GM23338 (cell line): ENCODE data around the gene ELAVL2. TPM values are rescaled to one million over a fixed set of nuclear protein-coding genes. Genes with fewer than 3 reads are reported as not detected.

Experiments used
- ATAC-seq: fragments of 200-7000 bp; cut with Tn5 transposase; 3 replicates; pipeline ENCODE4 v1.9.1; 2020
- DNase-seq: peaks from one replicate; pipeline ENCODE4 v3.0.0-alpha.2; 2015; ENCODE audit warnings: low spot score
- H2AFZ ChIP-seq: fragments of 200-600 bp; sonication (generic); 2 replicates; pipeline ENCODE4 v1.8.0; 2016; ENCODE audit warnings: antibody characterized with exemption, mild to moderate bottlenecking, moderate library complexity
- H3F3A ChIP-seq: fragments of 200-600 bp; sonication (generic); replicated peaks from 2 replicates; pipeline ENCODE4 v1.8.0; 2017; ENCODE audit warnings: antibody characterized with exemption, mixed run types, low read depth
- H3K27ac ChIP-seq: fragments of 200-600 bp; sonication (generic); 2 replicates; pipeline ENCODE4 v1.6.1; 2016; ENCODE audit warnings: low read depth
- H3K27me3 ChIP-seq: fragments of 200-600 bp; sonication (generic); 2 replicates; pipeline ENCODE4 v1.8.0; 2016; ENCODE audit warnings: mild to moderate bottlenecking, mixed run types, moderate library complexity; ENCODE audit not compliant: insufficient read depth
- H3K36me3 ChIP-seq: fragments of 200-600 bp; sonication (generic); 2 replicates; pipeline ENCODE4 v1.8.0; 2016; ENCODE audit warnings: mild to moderate bottlenecking; ENCODE audit not compliant: insufficient read depth
- H3K4me1 ChIP-seq: fragments of 200-600 bp; sonication (generic); 2 replicates; pipeline ENCODE4 v1.8.0; 2016; ENCODE audit warnings: mild to moderate bottlenecking, moderate library complexity; ENCODE audit not compliant: insufficient read depth
- H3K4me2 ChIP-seq: fragments of 200-600 bp; sonication (generic); 2 replicates; pipeline ENCODE4 v1.7.1; 2017; ENCODE audit warnings: mixed run types
- H3K4me3 ChIP-seq: fragments of 200-600 bp; sonication (generic); 2 replicates; pipeline ENCODE4 v1.6.1; 2016; ENCODE audit warnings: mixed run types
- H3K79me2 ChIP-seq: fragments of 200-600 bp; sonication (generic); replicated peaks from 2 replicates; pipeline ENCODE4 v1.8.0; 2017; ENCODE audit warnings: mild to moderate bottlenecking; ENCODE audit not compliant: insufficient read depth
- H3K9me2 ChIP-seq: fragments of 200-600 bp; sonication (generic); 2 replicates; pipeline ENCODE4 v1.8.0; 2017; ENCODE audit not compliant: insufficient read depth
- H4K20me1 ChIP-seq: fragments of 200-600 bp; sonication (generic); replicated peaks from 2 replicates; pipeline ENCODE4 v1.8.0; 2017; ENCODE audit warnings: mild to moderate bottlenecking; ENCODE audit not compliant: insufficient read depth
- H3K27ac Mint-ChIP-seq: 2 replicates; pipeline ENCODE4 v1.8.0; 2020; ENCODE audit warnings: inconsistent platforms, mild to moderate bottlenecking, moderate library complexity, mixed read lengths
- H3K27me3 Mint-ChIP-seq: 3 replicates; pipeline ENCODE4 v1.8.0; 2022; ENCODE audit warnings: low read depth, mild to moderate bottlenecking, moderate library complexity, mixed read lengths, inconsistent platforms; ENCODE audit not compliant: insufficient read depth, poor library complexity
- H3K36me3 Mint-ChIP-seq: 3 replicates; pipeline ENCODE4 v1.8.0; 2021; ENCODE audit warnings: low read depth, mild to moderate bottlenecking, inconsistent platforms, moderate library complexity, mixed read lengths
- H3K4me1 Mint-ChIP-seq: 3 replicates; pipeline ENCODE4 v1.8.0; 2020; ENCODE audit warnings: mild to moderate bottlenecking, inconsistent platforms, mixed read lengths
- H3K4me3 Mint-ChIP-seq: 3 replicates; pipeline ENCODE4 v1.8.0; 2021; ENCODE audit warnings: moderate library complexity, mild to moderate bottlenecking, inconsistent platforms, mixed read lengths
- H3K9me3 Mint-ChIP-seq: 3 replicates; pipeline ENCODE4 v1.8.0; 2020; ENCODE audit warnings: moderate library complexity, mild to moderate bottlenecking, inconsistent platforms, mixed read lengths
- EZH2phosphoT487 ChIP-seq: fragments of 200-600 bp; sonication (generic); IDR thresholded peaks from one replicate; pipeline ENCODE4 v1.8.1; 2018; ENCODE audit warnings: antibody characterized with exemption; ENCODE audit not compliant: unreplicated experiment
- STAT1 ChIP-seq: IDR thresholded peaks from one replicate; pipeline ENCODE4 v1.6.1; 2016; ENCODE audit warnings: antibody characterized with exemption; ENCODE audit not compliant: unreplicated experiment
- polyA plus RNA-seq: library from polyadenylated mRNA; unstranded; fragments of >200 nt; fragmentation: Nextera tagmentation; extraction: Ambion mirVana; gene quantifications from 2 replicates; pipeline ENCODE4 v1.2.1, GENCODE V29; 2016
- total RNA-seq: library from RNA; depleted of rRNA; stranded (reverse); fragments of >200 nt; shearing (Covaris generic); gene quantifications from 2 replicates; pipeline ENCODE4 v1.2.3, GENCODE V29; 2014
- TF ChIP-seq, protein P1 (sequence below): fragments of 250-450 bp; sonication (Bioruptor Pico); IDR thresholded peaks from 2 replicates; pipeline ENCODE4 v1.5.0; 2020; ENCODE audit warnings: mild to moderate bottlenecking, moderate library complexity

The ELAVL2 gene
- total and polyA plus RNA-seq, 2 experiments from 2014 or later, result 18.6 to 42.4 TPM

DNA sequence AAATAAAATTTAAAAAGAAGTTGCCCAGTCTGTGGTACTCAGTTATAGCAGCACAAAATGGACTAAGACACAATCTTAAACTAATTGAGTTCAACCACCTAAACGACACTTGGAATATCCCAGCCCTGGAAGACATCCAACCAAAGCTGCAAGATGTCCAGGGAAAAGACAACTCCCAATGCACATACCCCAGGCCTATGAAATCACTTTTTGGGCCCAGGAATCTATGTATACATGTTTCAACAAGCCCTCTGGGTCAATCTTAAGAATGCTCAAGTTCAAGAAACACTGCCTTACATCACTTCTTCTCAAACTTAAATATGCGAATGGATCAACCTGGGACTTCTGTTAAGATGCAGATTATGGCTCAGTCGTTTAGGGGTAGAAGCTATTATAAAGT is 148.6 kb downstream of the ELAVL2 start (continued):
- TF ChIP-seq, protein P1, sequence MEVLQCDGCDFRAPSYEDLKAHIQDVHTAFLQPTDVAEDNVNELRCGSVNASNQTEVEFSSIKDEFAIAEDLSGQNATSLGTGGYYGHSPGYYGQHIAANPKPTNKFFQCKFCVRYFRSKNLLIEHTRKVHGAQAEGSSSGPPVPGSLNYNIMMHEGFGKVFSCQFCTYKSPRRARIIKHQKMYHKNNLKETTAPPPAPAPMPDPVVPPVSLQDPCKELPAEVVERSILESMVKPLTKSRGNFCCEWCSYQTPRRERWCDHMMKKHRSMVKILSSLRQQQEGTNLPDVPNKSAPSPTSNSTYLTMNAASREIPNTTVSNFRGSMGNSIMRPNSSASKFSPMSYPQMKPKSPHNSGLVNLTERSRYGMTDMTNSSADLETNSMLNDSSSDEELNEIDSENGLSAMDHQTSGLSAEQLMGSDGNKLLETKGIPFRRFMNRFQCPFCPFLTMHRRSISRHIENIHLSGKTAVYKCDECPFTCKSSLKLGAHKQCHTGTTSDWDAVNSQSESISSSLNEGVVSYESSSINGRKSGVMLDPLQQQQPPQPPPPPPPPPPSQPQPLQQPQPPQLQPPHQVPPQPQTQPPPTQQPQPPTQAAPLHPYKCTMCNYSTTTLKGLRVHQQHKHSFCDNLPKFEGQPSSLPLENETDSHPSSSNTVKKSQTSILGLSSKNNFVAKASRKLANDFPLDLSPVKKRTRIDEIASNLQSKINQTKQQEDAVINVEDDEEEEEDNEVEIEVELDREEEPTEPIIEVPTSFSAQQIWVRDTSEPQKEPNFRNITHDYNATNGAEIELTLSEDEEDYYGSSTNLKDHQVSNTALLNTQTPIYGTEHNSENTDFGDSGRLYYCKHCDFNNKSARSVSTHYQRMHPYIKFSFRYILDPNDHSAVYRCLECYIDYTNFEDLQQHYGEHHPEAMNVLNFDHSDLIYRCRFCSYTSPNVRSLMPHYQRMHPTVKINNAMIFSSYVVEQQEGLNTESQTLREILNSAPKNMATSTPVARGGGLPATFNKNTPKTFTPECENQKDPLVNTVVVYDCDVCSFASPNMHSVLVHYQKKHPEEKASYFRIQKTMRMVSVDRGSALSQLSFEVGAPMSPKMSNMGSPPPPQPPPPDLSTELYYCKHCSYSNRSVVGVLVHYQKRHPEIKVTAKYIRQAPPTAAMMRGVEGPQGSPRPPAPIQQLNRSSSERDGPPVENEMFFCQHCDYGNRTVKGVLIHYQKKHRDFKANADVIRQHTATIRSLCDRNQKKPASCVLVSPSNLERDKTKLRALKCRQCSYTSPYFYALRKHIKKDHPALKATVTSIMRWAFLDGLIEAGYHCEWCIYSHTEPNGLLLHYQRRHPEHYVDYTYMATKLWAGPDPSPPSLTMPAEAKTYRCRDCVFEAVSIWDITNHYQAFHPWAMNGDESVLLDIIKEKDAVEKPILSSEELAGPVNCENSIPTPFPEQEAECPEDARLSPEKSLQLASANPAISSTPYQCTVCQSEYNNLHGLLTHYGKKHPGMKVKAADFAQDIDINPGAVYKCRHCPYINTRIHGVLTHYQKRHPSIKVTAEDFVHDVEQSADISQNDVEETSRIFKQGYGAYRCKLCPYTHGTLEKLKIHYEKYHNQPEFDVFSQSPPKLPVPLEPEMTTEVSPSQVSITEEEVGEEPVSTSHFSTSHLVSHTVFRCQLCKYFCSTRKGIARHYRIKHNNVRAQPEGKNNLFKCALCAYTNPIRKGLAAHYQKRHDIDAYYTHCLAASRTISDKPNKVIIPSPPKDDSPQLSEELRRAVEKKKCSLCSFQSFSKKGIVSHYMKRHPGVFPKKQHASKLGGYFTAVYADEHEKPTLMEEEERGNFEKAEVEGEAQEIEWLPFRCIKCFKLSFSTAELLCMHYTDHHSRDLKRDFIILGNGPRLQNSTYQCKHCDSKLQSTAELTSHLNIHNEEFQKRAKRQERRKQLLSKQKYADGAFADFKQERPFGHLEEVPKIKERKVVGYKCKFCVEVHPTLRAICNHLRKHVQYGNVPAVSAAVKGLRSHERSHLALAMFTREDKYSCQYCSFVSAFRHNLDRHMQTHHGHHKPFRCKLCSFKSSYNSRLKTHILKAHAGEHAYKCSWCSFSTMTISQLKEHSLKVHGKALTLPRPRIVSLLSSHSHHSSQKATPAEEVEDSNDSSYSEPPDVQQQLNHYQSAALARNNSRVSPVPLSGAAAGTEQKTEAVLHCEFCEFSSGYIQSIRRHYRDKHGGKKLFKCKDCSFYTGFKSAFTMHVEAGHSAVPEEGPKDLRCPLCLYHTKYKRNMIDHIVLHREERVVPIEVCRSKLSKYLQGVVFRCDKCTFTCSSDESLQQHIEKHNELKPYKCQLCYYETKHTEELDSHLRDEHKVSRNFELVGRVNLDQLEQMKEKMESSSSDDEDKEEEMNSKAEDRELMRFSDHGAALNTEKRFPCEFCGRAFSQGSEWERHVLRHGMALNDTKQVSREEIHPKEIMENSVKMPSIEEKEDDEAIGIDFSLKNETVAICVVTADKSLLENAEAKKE, result no peak

- H3K4me1 ChIP-seq, result peaks cover 14% of the 10 kb centered on the region
- Mint-ChIP-seq H3K27ac (no peak overlapping the region), H3K27me3 (peaks cover 5% of the 10 kb centered on the region), H3K4me3 (no peak overlapping the region), H3K36me3 (peaks cover 80% of the 10 kb centered on the region), H3K9me3 (no peaks in the 10 kb centered on the region; the same call in 2 of the 3 replicates), H3K4me1 (peaks cover 7% of the 10 kb centered on the region; the same call in 2 of the 3 replicates)
- H3K4me2 ChIP-seq, result no peak overlapping the region
- H3K36me3 ChIP-seq, result peaks cover 32% of the 10 kb centered on the region
- no peak for DNase-seq
- no peak overlapping the region for H2AFZ ChIP-seq
- no peak for ATAC-seq
- H3K27ac ChIP-seq, result no peak overlapping the region
- H3K4me3 ChIP-seq, result no peak overlapping the region
- peaks cover 7% of the 10 kb centered on the region for H4K20me1 ChIP-seq
- H3K27me3 ChIP-seq, result no peaks in the 10 kb centered on the region
- peaks cover 41% of the 10 kb centered on the region for H3K79me2 ChIP-seq
- TF ChIP-seq STAT1 (no peak), EZH2phosphoT487 (no peak)
- TF ChIP-seq, protein P1, result no peak
- 0 out of 2 replicates have a peak, but pooled peaks cover 2% of the 10 kb centered on the region for H3F3A ChIP-seq
- H3K9me2 ChIP-seq, result no peaks in the 10 kb centered on the region
These were observed 151.9 kb downstream of the ELAVL2 start for GRCh38 chr9:23674016-23674585.
